Panc1 (cell line): Measurements from ENCODE around the gene BCKDHA. TPM values are rescaled to one million over a fixed set of nuclear protein-coding genes. Genes with fewer than 3 reads are reported as not detected.

Experiments
- ATAC-seq: fragments of 200-7000 bp; cut with Tn5 transposase; 2 replicates; pipeline ENCODE4 v1.9.1; 2020; ENCODE audit warnings: mild to moderate bottlenecking, moderate library complexity
- BruUV-seq: library from RNA; stranded (reverse); fragments of 400-500 nt; replicated peaks from 2 replicates; lab custom pipeline; 2021; lab: Mats Ljungman, UMichigan
- CTCF ChIA-PET: fragments of 300-600 bp; sonication (Branson Sonifier 250); formaldehyde crosslinking; loops from one replicate; lab custom pipeline; 2022; ENCODE audit warnings: antibody characterized with exemption; lab: Charles Lee
- POLR2A ChIA-PET: fragments of 300-600 bp; sonication (Branson Sonifier 250); formaldehyde crosslinking; loops from one replicate; lab custom pipeline; 2022; ENCODE audit warnings: antibody characterized with exemption; lab: Charles Lee
- DNase-seq: peaks from one replicate; pipeline ENCODE4 v3.0.0-alpha.2; 2010; ENCODE audit warnings: low read depth, low spot score
- H3K27ac ChIP-seq: 2 replicates; pipeline ENCODE4 v1.5.1; 2011; ENCODE audit warnings: mild to moderate bottlenecking, low read length, inconsistent platforms
- H3K27me3 ChIP-seq: fragments of 200-500 bp; sonication (Bioruptor generic); 2 replicates; pipeline ENCODE4 v1.6.0; 2014; ENCODE audit warnings: low read length, inconsistent platforms; ENCODE audit not compliant: control insufficient read depth, insufficient read depth
- H3K36me3 ChIP-seq: fragments of 200-500 bp; sonication (Bioruptor generic); 2 replicates; pipeline ENCODE4 v1.5.1; 2014; ENCODE audit warnings: inconsistent platforms, mild to moderate bottlenecking, low read length, moderate library complexity; ENCODE audit not compliant: control insufficient read depth, insufficient read depth
- H3K4me1 ChIP-seq: 2 replicates; pipeline ENCODE4 v1.5.1; 2011; ENCODE audit warnings: inconsistent platforms, mild to moderate bottlenecking, low read length, moderate library complexity; ENCODE audit not compliant: control insufficient read depth, insufficient read depth
- H3K4me3 ChIP-seq, 2 experiments: 2 replicates each; pipeline ENCODE4 v1.5.1; 2011 to 2012; ENCODE audit warnings: low read depth in 2 of 2, low read length in 2 of 2, mild to moderate bottlenecking in 2 of 2, inconsistent platforms in 1 of 2, moderate library complexity in 1 of 2
- H3K9me3 ChIP-seq: fragments of 200-500 bp; sonication (Bioruptor generic); 2 replicates; pipeline ENCODE4 v1.5.1; 2014; ENCODE audit warnings: low read depth, mild to moderate bottlenecking, inconsistent platforms, low read length, moderate library complexity; ENCODE audit not compliant: control insufficient read depth, insufficient read depth
- CTCF ChIP-seq: fragments of 450-650 bp; IDR thresholded peaks from 2 replicates; pipeline ENCODE4 v1.5.1; 2017; ENCODE audit warnings: mild to moderate bottlenecking
- POLR2AphosphoS5 ChIP-seq: IDR thresholded peaks from 2 replicates; pipeline ENCODE4 v1.6.1; 2012; ENCODE audit warnings: mild to moderate bottlenecking, low read depth, low read length, moderate library complexity
- REST ChIP-seq, 2 experiments: IDR thresholded peaks; 2 replicates each; pipeline ENCODE4 v1.6.1; 2011 to 2012; ENCODE audit warnings: low read depth in 2 of 2, control low read depth in 1 of 2, low read length in 1 of 2, mild to moderate bottlenecking in 1 of 2, moderate library complexity in 1 of 2; ENCODE audit not compliant: insufficient read depth in 1 of 2
- SIN3A ChIP-seq: IDR thresholded peaks from 2 replicates; pipeline ENCODE4 v1.6.1; 2012; ENCODE audit warnings: low read depth, mild to moderate bottlenecking, low read length, moderate library complexity, borderline replicate concordance; ENCODE audit not compliant: insufficient read depth
- TCF7L2 ChIP-seq: IDR thresholded peaks from 2 replicates; pipeline ENCODE4 v1.6.1; 2011; ENCODE audit warnings: mild to moderate bottlenecking, low read depth, low read length, inconsistent platforms
- in situ Hi-C: cut with HindIII; loops from 2 replicates; pipeline ENCODE4 v1.10.0; 2016; ENCODE audit warnings: low sequenced_read_pairs, low pct_unique_long_range_greater_than_20kb
- intact Hi-C: fragments of 100-400 bp; cut with micrococcal nuclease; formaldehyde crosslinking; loops from one replicate; pipeline ENCODE4 v1.10.0; 2022; ENCODE audit not compliant: unreplicated experiment
- total RNA-seq: library from RNA; stranded (reverse); gene quantifications from one replicate; pipeline ENCODE4 v1.2.1, GENCODE V29; 2021; ENCODE audit not compliant: unreplicated experiment

Gene BCKDHA
- total RNA-seq, 1 experiment from 2014 or later = 11.2 TPM

DNA sequence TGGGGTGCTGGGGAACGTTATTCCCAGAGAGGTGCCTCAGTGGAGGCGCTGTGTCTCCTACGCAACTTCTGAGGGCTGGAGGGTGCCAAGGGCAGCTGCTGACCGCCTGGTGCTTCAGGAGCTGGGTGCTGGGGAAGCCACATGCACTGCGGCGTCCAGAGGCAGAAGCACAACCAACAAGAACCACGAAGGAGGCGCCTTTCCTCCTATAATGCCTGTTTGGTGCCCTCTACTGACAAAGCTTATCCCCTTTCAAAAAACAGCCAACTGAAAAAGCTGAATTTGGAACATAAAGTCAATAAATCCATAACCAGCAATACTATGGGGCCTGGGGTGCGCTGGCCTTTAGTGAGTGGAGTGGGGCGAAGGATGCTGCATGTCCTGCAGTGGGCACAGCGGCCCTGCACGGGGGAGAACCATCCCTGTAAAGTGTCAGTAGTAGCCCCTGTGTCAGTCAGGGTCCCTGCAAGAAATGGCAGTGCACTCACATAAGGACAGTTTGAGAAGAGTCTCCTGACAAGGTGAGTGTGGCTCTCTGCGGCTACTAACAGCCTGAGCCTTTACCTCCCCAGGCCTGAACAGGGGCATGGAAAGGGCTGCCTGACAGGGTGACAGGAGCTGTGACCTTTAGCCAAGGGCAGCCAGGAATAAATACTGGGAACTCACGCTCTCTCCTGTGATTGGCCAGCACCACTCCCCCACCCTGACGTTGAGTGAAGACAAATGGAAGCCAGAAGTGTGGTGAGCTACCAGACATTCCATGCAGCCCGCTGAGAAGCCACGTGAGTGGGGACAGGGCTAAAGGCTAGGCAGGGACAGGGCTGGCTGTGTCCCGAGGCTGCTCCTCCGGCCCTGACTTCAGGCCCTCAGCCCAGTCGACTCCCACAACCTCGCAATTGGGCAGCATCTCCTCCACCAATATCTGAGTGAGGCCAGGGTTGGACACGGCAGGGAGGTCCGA, 34.1 kb downstream of the BCKDHA start:
- TF ChIP-seq SIN3A (no peak), CTCF (peak; percentile 16; the same call in 1 of the 2 replicates), POLR2AphosphoS5 (no peak), TCF7L2 (no peak), REST (IDR thresholded peaks at IDR 0.05; ENCODE audit: insufficient read depth in 1 of 2, low read depth in 2 of 2, low read length in 1 of 2) (no peak)
- Histone ChIP-seq H3K27me3 (no peaks in the 10 kb centered on the region), H3K4me3 (no peak overlapping the region), H3K36me3 (no peaks in the 10 kb centered on the region), H3K4me1 (no peaks in the 10 kb centered on the region), H3K27ac (no peak overlapping the region), H3K9me3 (no peaks in the 10 kb centered on the region)
- no peak for DNase-seq
- intact Hi-C loops (no loop called here), in situ Hi-C loops (no loop called here)
- CTCF ChIA-PET = no interaction called here
- peak; percentile 13; the same call in 1 of the 2 replicates for ATAC-seq
- POLR2A ChIA-PET = interaction anchor here (0.6 kb wide), 1 partner anchor 123 kb away, joined by 5 read pairs; no protein-coding TSS in a partner anchor
- TSS peak; percentile 69 for BruUV-seq

DNA sequence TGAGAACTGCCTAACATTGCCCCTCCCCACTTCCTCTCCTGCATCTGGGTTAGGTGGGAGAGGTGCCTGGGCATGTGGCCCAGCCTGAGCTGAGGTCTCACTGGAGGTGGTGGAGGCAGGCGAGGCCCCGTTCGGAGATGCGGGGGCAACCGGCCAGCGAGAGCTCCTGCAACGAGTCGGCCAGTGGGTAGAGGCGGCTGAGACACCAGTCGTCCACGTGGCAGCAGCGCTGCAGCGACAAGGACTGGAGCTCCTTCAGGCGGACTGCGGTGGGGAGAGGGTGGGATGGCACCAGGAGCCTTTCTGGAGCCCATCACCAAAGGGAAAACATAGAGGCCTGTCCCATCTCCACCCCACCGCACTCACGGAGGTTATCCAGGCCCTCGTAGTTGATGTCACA, 35.6 kb downstream of the BCKDHA start:
- no peak for TF ChIP-seq POLR2AphosphoS5
- ChIA-PET CTCF (no interaction called here), POLR2A (no interaction called here)
- Histone ChIP-seq H3K4me3 (no peak overlapping the region), H3K9me3 (no peaks in the 10 kb centered on the region), H3K36me3 (no peaks in the 10 kb centered on the region), H3K4me1 (no peaks in the 10 kb centered on the region), H3K27ac (no peak overlapping the region), H3K27me3 (no peaks in the 10 kb centered on the region)
- no peak for ATAC-seq
- no peak for DNase-seq
- in situ Hi-C loops (no loop called here), intact Hi-C loops (no loop called here)
- no TSS peak for BruUV-seq

DNA sequence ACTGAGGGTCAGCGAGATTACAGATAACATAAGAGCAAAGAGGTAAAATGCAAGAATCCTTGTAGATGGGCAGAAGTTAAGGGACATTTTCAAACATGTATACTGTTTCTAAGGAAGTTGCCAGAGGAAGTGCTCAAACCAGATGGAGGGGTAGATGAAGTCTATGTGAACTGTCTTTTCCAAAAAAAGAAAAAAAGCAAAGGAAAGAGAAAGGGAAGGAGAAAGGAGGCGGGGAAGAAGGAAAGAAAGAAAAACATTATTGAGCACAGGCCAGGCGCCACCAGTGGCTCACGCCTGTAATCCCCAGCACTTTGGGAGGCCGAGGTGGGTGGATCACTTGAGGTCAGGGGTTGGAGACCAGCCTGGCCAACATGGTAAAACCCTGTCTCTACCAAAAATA, 36.8 kb downstream of the BCKDHA start:
- DNase-seq (no peak), ATAC-seq (no peak)
- no TSS peak for BruUV-seq
- in situ Hi-C loops = no loop called here
- Histone ChIP-seq H3K27ac (no peak overlapping the region), H3K9me3 (no peaks in the 10 kb centered on the region), H3K4me3 (no peak overlapping the region), H3K27me3 (no peaks in the 10 kb centered on the region), H3K36me3 (no peaks in the 10 kb centered on the region; the same call in 1 of the 2 replicates), H3K4me1 (peaks cover 5% of the 10 kb centered on the region; the same call in 1 of the 2 replicates)
- TF ChIP-seq SIN3A (no peak), CTCF (no peak), TCF7L2 (no peak), POLR2AphosphoS5 (no peak), REST (IDR thresholded peaks at IDR 0.05; ENCODE audit: insufficient read depth in 1 of 2, low read depth in 2 of 2, low read length in 1 of 2) (no peak)
- ChIA-PET CTCF (no interaction called here), POLR2A (no interaction called here)
- intact Hi-C loops = no loop called here
